ENCODE measurements around the gene RNF113B. TPM values are rescaled to one million over a fixed set of nuclear protein-coding genes. Genes with fewer than 3 reads are reported as not detected.

RNF113B gene
- polyA plus RNA-seq, 1 donor (not counting 4 experiments of a cell fraction or from before 2014, with no cell fraction given): not detected

- no peak overlapping the region for H3K4me3 ChIP-seq (ENCODE audit: control insufficient read depth in 2 of 3, extremely low read depth in 1 of 3, insufficient read depth in 2 of 3, low read depth in 1 of 3, low read length in 3 of 3)
- peaks cover 2% of the 10 kb centered on the region for H3K9me3 ChIP-seq (ENCODE audit: control insufficient read depth, low read depth, low read length)
- H3K4me2 ChIP-seq (ENCODE audit: control insufficient read depth, extremely low read depth, insufficient read depth, low read depth, low read length): no peak overlapping the region
- H3K27me3 ChIP-seq (ENCODE audit: control insufficient read depth, extremely low read depth, insufficient read depth, low read length): no peaks in the 10 kb centered on the region
- H4K20me1 ChIP-seq (ENCODE audit: control insufficient read depth, extremely low read depth, insufficient read depth, low read length): no peaks in the 10 kb centered on the region
- H3K36me3 ChIP-seq (ENCODE audit: control insufficient read depth in 2 of 2, extremely low read depth in 1 of 2, insufficient read depth in 2 of 2, low read length in 2 of 2): no peaks in the 10 kb centered on the region
- no peaks in the 10 kb centered on the region for H3K9me1 ChIP-seq (ENCODE audit: control insufficient read depth, extremely low read depth, insufficient read depth, low read length)
- TF ChIP-seq EZH2 (IDR thresholded peaks at IDR 0.05; ENCODE audit: low read length) (no peak), CTCF (optimal IDR thresholded peaks at IDR 0.05 in 1 of 3, IDR thresholded peaks at IDR 0.05 in 1 of 3, conservative IDR thresholded peaks at IDR 0.05 in 1 of 3; ENCODE audit: extremely low read depth in 1 of 3, insufficient read depth in 2 of 3, low read length in 3 of 3) (no peak)
- peaks cover under 1% of the 10 kb centered on the region for H3K4me1 ChIP-seq (ENCODE audit: control insufficient read depth, extremely low read depth, insufficient read depth, low read length)
- FAIRE-seq: no peak
- no peak for DNase-seq (ENCODE audit: low read depth, low spot score)
- dilution Hi-C loops (cut with MboI; ENCODE audit: extremely low pct_ligation_motif_present, low sequenced_read_pairs): no loop called here
- H2AFZ ChIP-seq (ENCODE audit: control insufficient read depth, low read length): no peak overlapping the region
- no peak overlapping the region for H3K9ac ChIP-seq (ENCODE audit: control insufficient read depth, extremely low read depth, insufficient read depth, low read length)
- no peaks in the 10 kb centered on the region for H3K79me2 ChIP-seq (ENCODE audit: control insufficient read depth, insufficient read depth, low read length)
- H3K27ac ChIP-seq (ENCODE audit: control insufficient read depth, insufficient read depth, low read length): no peak overlapping the region
Measured at GRCh38 chr13:98208606-98209005, 31.5 kb upstream of the RNF113B start.

- Histone ChIP-seq H3K27me3 (ENCODE audit: control insufficient read depth, extremely low read depth, insufficient read depth, low read length) (no peaks in the 10 kb centered on the region), H3K36me3 (ENCODE audit: control insufficient read depth in 2 of 2, extremely low read depth in 1 of 2, insufficient read depth in 2 of 2, low read length in 2 of 2) (no peaks in the 10 kb centered on the region), H3K4me1 (ENCODE audit: control insufficient read depth, extremely low read depth, insufficient read depth, low read length) (no peaks in the 10 kb centered on the region), H3K9ac (ENCODE audit: control insufficient read depth, extremely low read depth, insufficient read depth, low read length) (no peak overlapping the region), H4K20me1 (ENCODE audit: control insufficient read depth, extremely low read depth, insufficient read depth, low read length) (no peaks in the 10 kb centered on the region), H3K4me2 (ENCODE audit: control insufficient read depth, extremely low read depth, insufficient read depth, low read depth, low read length) (no peak overlapping the region), H3K4me3 (ENCODE audit: control insufficient read depth in 2 of 3, extremely low read depth in 1 of 3, insufficient read depth in 2 of 3, low read depth in 1 of 3, low read length in 3 of 3) (no peak overlapping the region), H3K9me3 (ENCODE audit: control insufficient read depth, low read depth, low read length) (peaks cover 2% of the 10 kb centered on the region), H3K9me1 (ENCODE audit: control insufficient read depth, extremely low read depth, insufficient read depth, low read length) (no peaks in the 10 kb centered on the region), H3K79me2 (ENCODE audit: control insufficient read depth, insufficient read depth, low read length) (no peaks in the 10 kb centered on the region), H2AFZ (ENCODE audit: control insufficient read depth, low read length) (no peak overlapping the region), H3K27ac (ENCODE audit: control insufficient read depth, insufficient read depth, low read length) (no peak overlapping the region)
- no peak for TF ChIP-seq EZH2 (IDR thresholded peaks at IDR 0.05; ENCODE audit: low read length)
- no peak for TF ChIP-seq CTCF (optimal IDR thresholded peaks at IDR 0.05 in 1 of 3, IDR thresholded peaks at IDR 0.05 in 1 of 3, conservative IDR thresholded peaks at IDR 0.05 in 1 of 3; ENCODE audit: extremely low read depth in 1 of 3, insufficient read depth in 2 of 3, low read length in 3 of 3)
- dilution Hi-C loops (cut with MboI; ENCODE audit: extremely low pct_ligation_motif_present, low sequenced_read_pairs): no loop called here
- no peak for DNase-seq (ENCODE audit: low read depth, low spot score)
- FAIRE-seq: no peak
Measured at GRCh38 chr13:98207416-98207815, 30.3 kb upstream of the RNF113B start.

All from keratinocyte (primary cell).